Muscle layer of colon (tissue), 2 donors: ENCODE results near the gene PLEKHJ1.

Experiments used
- H3K27ac ChIP-seq: one replicate; pipeline ENCODE4 v1.7.0; 2013; ENCODE audit warnings: low read depth, mild to moderate bottlenecking, low read length, moderate library complexity
- H3K27me3 ChIP-seq, 2 donors: one replicate each; pipeline ENCODE4 v1.7.0; 2013; ENCODE audit warnings: low read length in 2 of 2, mild to moderate bottlenecking in 2 of 2; ENCODE audit not compliant: insufficient read depth in 2 of 2, control insufficient read depth in 1 of 2
- H3K36me3 ChIP-seq: one replicate; pipeline ENCODE4 v1.7.0; 2013; ENCODE audit warnings: mild to moderate bottlenecking, low read length; ENCODE audit not compliant: insufficient read depth
- H3K4me1 ChIP-seq: one replicate; pipeline ENCODE4 v1.7.0; 2013; ENCODE audit warnings: mild to moderate bottlenecking, low read length; ENCODE audit not compliant: insufficient read depth
- H3K4me3 ChIP-seq, 2 donors: one replicate each; pipeline ENCODE4 v1.7.0; 2013; ENCODE audit warnings: low read length in 2 of 2, low read depth in 1 of 2, mild to moderate bottlenecking in 1 of 2, moderate library complexity in 1 of 2
- H3K9ac ChIP-seq: one replicate; pipeline ENCODE4 v1.7.0; 2013; ENCODE audit warnings: low read length
- H3K9me3 ChIP-seq: one replicate; pipeline ENCODE4 v1.7.0; 2013; ENCODE audit warnings: mild to moderate bottlenecking, low read length
- donor health status: abdominal sarcoma.
- donor health status: Adenocarcinoma of cecum.

The PLEKHJ1 gene

DNA sequence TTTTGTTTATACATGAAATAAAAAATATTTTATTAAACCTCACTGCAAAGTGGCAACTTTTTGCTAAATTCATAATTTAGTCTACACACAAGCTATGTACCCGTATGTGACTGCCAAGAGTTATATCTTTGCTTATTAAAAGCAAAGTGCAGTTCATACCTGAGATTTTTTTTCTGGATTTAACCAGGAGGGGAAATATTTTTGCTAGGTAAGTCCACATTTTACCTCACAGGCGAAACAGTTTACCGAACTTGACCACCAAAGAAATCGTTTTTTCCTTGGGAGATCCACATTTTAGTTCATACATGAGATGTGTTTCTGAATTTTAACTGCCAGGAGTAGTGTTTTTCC, 32.3 kb upstream of the PLEKHJ1 start:
- Histone ChIP-seq H3K27ac (no peak overlapping the region), H3K4me1 (peaks cover 28% of the 10 kb centered on the region)

DNA sequence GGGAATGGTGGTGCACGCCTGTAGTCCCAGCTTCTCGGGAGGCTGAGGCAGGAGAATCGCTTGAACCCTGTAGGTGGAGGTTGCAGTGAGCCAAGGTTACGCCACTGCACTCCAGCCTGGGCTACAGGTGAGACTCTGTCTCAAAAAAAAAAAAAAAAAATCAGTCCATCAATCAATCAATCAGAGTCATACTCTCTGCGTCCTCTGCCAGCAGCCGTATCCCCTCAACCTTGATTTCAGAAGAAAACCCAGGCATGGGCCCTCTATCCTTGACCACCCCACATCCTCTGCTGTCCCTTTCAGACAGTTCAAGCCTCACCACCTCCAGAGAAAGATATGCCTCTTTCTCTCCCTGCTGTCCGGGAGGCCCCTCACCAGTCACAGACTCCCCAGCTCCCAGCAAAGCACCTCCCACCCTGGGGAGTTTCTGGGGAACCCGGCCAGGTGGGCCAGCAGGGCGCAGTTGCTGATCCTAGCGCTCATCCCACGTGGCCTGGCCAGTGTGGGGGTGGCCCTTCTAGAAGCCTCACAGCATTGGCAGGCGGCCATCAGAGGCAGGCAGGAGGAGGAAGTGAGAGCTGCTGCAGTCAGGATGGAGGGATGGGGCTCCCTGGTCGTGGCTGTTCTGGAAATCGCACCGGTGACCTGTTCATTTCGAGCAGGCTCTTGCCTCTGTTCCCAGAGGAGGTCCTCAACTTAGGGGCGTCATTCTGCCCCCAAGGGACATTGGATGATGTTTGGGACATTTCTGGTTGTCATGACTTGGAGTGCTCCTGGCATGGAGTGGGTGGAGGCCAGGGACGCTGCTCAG, 30.3 kb upstream of the PLEKHJ1 start:
- H3K4me3 ChIP-seq, result no peak overlapping the region
- H3K4me1 ChIP-seq, result peaks cover 8% of the 10 kb centered on the region
- no peaks in the 10 kb centered on the region for H3K27me3 ChIP-seq
- peaks cover 2% of the 10 kb centered on the region for H3K36me3 ChIP-seq
- no peak overlapping the region for H3K27ac ChIP-seq
- H3K9me3 ChIP-seq, result no peaks in the 10 kb centered on the region
- H3K9ac ChIP-seq, result no peak overlapping the region

More for the DNA sequence above, 32.3 kb upstream of the PLEKHJ1 start:
- Histone ChIP-seq H3K4me3 (peak overlapping the region in 1 of 2 donors; percentile 72), H3K36me3 (peaks cover 17% of the 10 kb centered on the region), H3K9ac (no peak overlapping the region), H3K27me3 (no peaks in the 10 kb centered on the region), H3K9me3 (no peaks in the 10 kb centered on the region)

DNA sequence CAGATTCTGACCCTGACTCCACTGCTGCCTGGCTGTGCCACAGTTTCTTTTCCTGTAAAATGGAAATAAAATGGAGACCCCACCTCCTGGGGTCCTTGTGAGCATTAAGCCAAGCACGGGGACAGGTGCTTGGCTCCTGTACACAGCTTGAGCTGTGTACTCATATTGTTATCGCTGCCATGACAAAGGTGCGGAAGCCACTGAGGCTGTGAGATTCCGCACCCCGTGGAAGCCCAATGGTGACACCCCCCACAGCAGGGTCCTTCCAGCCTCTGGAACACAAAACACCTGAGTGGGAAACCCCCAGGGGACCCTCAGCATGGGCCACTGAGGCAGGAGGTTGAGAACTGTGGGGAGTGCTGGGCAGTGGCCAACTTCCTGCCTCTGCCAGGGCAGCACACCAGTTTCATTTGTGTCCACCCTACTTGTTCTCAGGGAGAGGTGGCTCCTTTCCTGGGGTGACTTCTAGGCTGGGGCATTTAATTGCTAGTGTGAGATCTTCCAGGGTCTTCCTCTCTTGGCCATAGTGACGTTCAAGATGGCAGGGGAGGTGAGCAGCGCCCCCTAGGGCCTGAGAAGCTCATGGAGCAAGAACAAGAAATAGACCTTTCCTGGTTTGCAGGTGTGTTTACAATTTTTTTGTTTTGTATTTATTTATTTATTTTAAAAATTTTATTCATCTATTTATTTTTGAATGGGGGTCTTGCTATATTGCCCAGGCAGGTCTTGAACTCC, 25.5 kb upstream of the PLEKHJ1 start:
- no peak overlapping the region for H3K27ac ChIP-seq
- no peaks in the 10 kb centered on the region for H3K27me3 ChIP-seq
- H3K4me3 ChIP-seq, result no peak overlapping the region
- H3K9ac ChIP-seq, result no peak overlapping the region
- H3K36me3 ChIP-seq, result no peaks in the 10 kb centered on the region
- H3K4me1 ChIP-seq, result no peaks in the 10 kb centered on the region
- H3K9me3 ChIP-seq, result no peaks in the 10 kb centered on the region

DNA sequence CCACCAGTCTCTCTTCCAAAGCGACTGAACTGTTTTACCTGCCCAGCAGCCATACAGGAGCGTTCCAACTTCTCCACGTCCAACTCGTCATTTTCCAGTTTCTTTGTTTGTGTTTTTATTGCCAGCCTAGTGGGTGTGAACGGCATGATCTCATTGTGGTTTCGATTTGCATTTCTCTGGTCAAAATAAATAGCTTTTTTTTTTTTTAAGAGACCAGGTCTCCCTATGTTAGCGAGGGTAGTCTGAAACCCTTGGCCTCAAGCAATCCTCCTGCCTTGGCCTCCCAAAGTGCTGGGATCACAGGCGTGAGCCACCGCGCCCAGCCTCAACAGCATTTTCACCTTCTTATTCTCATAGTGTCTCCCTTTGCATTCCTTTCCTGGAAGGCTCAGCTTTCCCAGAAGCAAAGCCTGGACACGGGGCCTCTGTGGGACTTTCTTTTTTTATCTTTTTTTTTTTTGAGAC, 24.2 kb upstream of the PLEKHJ1 start:
- Histone ChIP-seq H3K9me3 (no peaks in the 10 kb centered on the region), H3K4me3 (no peak overlapping the region), H3K27ac (no peak overlapping the region), H3K9ac (no peak overlapping the region), H3K36me3 (no peaks in the 10 kb centered on the region), H3K27me3 (peaks cover 0 to 5% of the 10 kb centered on the region in 2 donors), H3K4me1 (no peaks in the 10 kb centered on the region)

DNA sequence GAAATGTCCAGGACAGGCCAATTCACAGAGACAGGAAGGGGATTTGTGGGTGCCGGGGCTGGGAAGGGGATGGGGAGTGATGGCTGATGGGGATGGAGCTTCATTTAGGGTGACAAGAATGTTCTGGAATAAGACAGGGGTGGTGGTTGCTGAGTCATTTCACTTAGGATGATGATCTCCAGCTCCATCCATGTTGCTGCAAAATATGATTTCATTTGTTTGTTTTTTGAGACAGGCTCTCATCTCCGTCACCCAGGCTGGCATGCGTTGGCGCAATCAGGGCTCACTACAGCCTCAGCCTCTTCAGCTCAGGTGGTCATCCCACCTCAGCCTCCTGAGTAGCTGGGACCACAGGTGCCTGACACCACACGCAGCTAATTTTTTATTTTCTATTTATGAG, 23.2 kb upstream of the PLEKHJ1 start:
- Histone ChIP-seq H3K4me1 (no peaks in the 10 kb centered on the region), H3K27ac (no peak overlapping the region), H3K36me3 (no peaks in the 10 kb centered on the region), H3K9ac (no peak overlapping the region), H3K9me3 (no peaks in the 10 kb centered on the region), H3K4me3 (no peak overlapping the region), H3K27me3 (peaks cover 0 to 9% of the 10 kb centered on the region in 2 donors)

DNA sequence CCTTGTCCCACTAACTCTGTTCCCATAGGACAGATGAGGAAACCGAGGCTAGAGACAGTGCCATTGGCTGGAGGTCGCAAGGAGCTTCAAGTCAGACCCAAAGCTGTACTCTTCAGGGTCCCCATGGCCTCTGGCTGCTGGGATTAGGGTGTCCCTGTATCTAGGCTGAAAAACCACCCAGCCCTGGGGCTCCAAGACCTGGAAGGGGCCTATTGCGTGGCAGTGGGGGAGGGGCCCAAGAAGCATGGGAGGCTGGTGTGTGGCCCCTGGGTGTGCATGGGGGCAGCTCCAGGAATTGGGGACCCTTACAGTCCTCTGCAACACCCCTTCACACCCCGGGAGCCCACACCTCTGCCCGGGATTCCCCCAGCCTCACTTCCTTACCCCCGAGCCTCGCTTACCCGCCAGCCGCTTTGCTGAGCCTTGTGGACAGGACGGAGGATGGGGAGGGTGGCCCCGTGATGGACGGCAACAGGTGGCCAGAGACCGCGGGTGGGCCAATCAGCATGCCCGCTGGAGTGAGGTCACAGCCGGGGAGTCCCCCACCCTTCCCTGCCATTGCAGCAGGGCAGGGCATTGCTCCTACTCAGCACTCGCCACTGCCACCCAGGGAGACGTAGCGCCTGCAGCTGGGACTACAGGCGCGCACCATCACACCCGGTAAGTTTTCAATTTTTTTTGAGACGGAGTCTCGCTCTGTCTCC, 20.0 kb upstream of the PLEKHJ1 start, which contains the start of gene JSRP1:
JSRP1 (minus strand) TSS at position 436 of the 704 bp plus-strand sequence. CDS start 1,103 bp downstream, outside the sequence.
- H3K4me3 ChIP-seq, result no peak within 1 kb of the TSS
- H3K9me3 ChIP-seq, result no peaks in the 10 kb centered on the region
- H3K27ac ChIP-seq, result no peak within 1 kb of the TSS
- peaks cover 11 to 38% of the 10 kb centered on the region in 2 donors for H3K27me3 ChIP-seq
- H3K9ac ChIP-seq, result no peak within 1 kb of the TSS
- no peaks in the 10 kb centered on the region for H3K36me3 ChIP-seq
- peaks cover 4% of the 10 kb centered on the region for H3K4me1 ChIP-seq

DNA sequence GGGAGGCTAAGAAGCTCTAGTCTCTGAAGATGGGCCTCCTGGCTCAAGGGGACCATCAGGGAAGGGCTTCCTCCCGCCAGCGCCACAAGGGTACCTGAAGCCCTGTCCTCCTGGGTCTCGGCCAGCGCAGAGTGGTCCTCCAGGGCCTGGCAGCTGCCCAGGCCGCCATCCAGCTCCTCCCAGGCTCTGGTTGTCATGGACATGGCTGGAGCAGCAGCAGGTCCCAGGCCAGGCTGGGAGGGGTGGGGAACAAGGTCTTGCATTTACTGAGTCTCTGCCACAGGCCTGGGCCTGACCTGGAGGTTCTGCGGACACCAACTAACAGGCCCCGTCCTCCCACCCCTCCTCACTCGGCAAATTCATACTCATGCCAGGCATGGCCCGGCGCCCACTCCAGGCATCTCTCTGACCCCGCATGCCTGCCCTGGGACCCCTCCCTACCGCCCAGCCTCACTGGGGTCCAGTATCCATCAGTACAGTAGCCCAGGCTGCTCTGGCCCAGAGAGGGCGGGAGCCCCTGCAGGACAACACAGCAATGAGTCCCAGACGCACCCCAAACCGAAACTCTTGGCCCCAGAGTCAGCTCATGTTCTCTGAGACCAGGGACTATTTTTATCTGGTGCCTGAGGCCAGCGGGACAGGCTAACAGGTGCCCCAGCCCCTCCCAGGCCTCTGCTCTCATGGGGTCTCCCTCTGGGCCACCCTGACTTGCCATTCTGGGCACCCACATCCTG, 19.1 kb upstream of the PLEKHJ1 start:
- Histone ChIP-seq H3K9ac (no peak overlapping the region), H3K9me3 (no peaks in the 10 kb centered on the region), H3K27me3 (peaks cover 11 to 46% of the 10 kb centered on the region in 2 donors), H3K4me3 (no peak overlapping the region), H3K4me1 (peaks cover 4% of the 10 kb centered on the region), H3K36me3 (no peaks in the 10 kb centered on the region), H3K27ac (no peak overlapping the region)

DNA sequence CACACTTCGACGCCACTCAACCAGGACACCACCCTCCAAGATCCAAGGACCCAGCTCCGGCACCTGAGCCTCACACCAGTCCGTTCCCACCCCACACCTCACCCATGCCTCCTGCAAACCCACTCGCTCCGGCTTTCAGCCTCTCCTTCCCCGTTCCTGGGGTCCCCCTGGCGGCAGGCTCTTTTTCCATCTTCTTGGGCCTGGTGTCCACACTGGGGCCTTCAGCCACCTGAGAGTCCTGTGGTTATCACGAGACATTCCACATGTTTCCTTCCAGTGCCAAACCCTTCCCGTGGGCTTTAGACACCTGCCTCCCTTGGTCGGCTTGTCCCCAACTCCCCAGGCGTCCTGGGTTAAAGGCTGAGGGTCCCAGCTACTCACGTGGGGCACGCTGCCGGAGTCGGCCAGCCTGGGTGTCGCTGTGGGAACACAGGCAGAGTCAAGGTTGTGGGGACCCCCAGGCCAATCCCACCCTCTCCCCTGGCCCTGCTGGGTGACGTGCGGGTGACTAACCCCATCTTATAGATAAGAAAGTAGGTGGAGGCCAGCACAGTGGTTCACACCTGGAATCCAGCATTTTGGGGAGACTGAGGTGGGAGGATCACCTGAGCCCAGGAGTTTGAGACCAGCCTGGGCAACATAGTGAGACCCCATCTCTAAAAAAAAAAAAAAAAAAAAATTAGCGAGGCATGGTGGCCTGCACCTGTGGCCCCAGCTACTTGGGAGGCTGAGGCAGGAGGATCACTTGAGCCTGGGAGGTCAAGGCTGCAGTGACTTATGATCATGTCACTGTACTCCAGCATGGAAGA, 18.1 kb upstream of the PLEKHJ1 start:
- no peak overlapping the region for H3K9ac ChIP-seq
- H3K4me1 ChIP-seq, result peaks cover 4% of the 10 kb centered on the region
- no peaks in the 10 kb centered on the region for H3K36me3 ChIP-seq
- no peak overlapping the region for H3K27ac ChIP-seq
- peaks cover 11 to 57% of the 10 kb centered on the region in 2 donors for H3K27me3 ChIP-seq
- no peak overlapping the region for H3K4me3 ChIP-seq
- no peaks in the 10 kb centered on the region for H3K9me3 ChIP-seq

DNA sequence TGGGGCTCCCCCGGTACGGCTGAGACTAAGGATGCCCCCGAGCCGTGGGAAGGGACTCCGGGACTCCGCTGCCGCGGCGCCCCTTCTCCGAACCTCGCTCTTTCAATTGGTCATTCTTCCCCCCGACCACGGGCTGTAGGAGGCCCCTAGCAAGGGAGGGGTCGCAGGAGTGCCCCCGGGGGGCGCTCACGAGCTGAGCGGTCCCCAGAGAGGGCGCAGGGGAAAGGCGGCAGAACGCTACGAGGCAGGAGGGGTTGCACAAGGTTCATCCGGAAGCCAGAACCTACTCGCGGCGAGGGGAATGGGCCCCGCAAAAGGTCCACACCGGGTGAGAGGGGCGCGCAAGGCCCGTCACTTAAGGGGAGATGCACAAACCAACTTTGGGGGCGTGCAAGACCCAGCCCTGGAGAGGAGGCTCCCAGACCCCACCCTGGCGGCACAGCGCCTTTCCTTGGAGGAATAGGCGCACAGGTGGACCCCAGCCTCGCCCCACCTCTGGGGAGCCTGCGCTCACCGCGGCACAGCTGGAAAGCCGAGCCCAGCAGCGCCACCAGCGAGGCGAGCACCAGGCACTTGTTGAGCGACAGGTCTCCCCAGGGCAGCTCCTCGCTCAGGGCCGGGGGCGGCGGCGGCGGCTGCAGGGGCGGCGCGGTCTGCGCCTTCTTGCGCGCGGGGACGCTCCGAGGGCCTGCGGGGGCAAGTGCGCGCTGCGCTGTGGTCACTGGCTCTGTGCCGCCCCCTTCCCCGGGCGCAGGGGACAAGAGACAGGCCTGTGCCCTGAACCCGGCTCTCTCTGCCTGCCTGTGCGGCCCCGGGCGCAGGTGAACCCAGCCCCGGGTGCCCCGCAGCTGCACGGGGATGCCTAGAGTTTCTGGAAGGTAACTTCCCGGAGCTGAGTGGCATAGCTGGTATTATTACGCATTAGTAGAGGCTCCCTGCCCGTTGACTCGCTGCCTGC, 17.3 kb upstream of the PLEKHJ1 start:
- no peaks in the 10 kb centered on the region for H3K9me3 ChIP-seq
- H3K4me3 ChIP-seq, result no peak overlapping the region
- no peak overlapping the region for H3K27ac ChIP-seq
- peaks cover 4% of the 10 kb centered on the region for H3K4me1 ChIP-seq
- H3K27me3 ChIP-seq, result peaks cover 11 to 58% of the 10 kb centered on the region in 2 donors
- no peaks in the 10 kb centered on the region for H3K36me3 ChIP-seq
- H3K9ac ChIP-seq, result no peak overlapping the region

DNA sequence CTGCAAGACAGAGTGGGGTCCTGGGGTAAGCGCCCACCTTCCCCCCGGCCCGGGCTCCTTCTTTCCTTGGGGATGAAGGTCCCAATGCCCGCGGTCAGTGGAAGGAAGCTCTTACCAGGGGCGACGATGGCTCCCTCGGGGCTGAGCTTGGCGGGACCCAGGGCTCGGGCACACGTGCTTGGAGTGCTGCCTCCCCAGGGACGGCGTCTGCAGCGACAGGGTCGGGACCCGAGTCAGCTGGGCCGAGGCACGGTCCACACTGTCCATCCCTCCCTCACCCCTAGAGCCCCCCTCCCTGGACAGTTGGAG, 16.6 kb upstream of the PLEKHJ1 start:
- Histone ChIP-seq H3K36me3 (no peaks in the 10 kb centered on the region), H3K4me1 (peaks cover 4% of the 10 kb centered on the region), H3K4me3 (no peak overlapping the region), H3K9ac (no peak overlapping the region), H3K27me3 (peaks cover 11 to 58% of the 10 kb centered on the region in 2 donors), H3K9me3 (no peaks in the 10 kb centered on the region), H3K27ac (no peak overlapping the region)
